RWPE2 (cell line): ENCODE data around the gene FOXR1.

Source experiments
- ATAC-seq: fragments of 200-7000 bp; cut with Tn5 transposase; 3 replicates; pipeline ENCODE4 v1.9.1; 2021; ENCODE audit warnings: low read depth
- DNase-seq: peaks from one replicate; pipeline ENCODE4 v3.0.0-alpha.2; 2020; ENCODE audit warnings: low spot score
- H3K27ac ChIP-seq: fragments of 450-650 bp; 2 replicates; pipeline ENCODE4 v1.5.1; 2017; ENCODE audit warnings: mild to moderate bottlenecking; ENCODE audit not compliant: poor library complexity, severe bottlenecking
- H3K27me3 ChIP-seq: fragments of 250-450 bp; sonication (Bioruptor Pico); 2 replicates; pipeline ENCODE4 v1.5.1; 2021; ENCODE audit warnings: mild to moderate bottlenecking, moderate library complexity; ENCODE audit not compliant: insufficient read depth, poor library complexity, severe bottlenecking
- H3K36me3 ChIP-seq: fragments of 250-450 bp; sonication (Bioruptor Pico); 2 replicates; pipeline ENCODE4 v1.5.1; 2020; ENCODE audit warnings: low read depth, mild to moderate bottlenecking, moderate library complexity
- H3K4me1 ChIP-seq: fragments of 250-450 bp; sonication (Bioruptor Pico); 2 replicates; pipeline ENCODE4 v1.5.1; 2021; ENCODE audit warnings: mild to moderate bottlenecking, moderate library complexity; ENCODE audit not compliant: insufficient read depth, poor library complexity, severe bottlenecking
- H3K4me3 ChIP-seq: fragments of 250-450 bp; sonication (Bioruptor Pico); 2 replicates; pipeline ENCODE4 v1.5.1; 2021; ENCODE audit warnings: mild to moderate bottlenecking, moderate library complexity; ENCODE audit not compliant: severe bottlenecking
- H3K9me3 ChIP-seq: fragments of 250-450 bp; sonication (Bioruptor Pico); 2 replicates; pipeline ENCODE4 v1.5.1; 2021; ENCODE audit warnings: mild to moderate bottlenecking, moderate library complexity; ENCODE audit not compliant: severe bottlenecking
- CTCF ChIP-seq: fragments of 450-650 bp; IDR thresholded peaks from one replicate; pipeline ENCODE4 v1.5.1; 2017; ENCODE audit warnings: mild to moderate bottlenecking, moderate library complexity; ENCODE audit not compliant: poor library complexity, severe bottlenecking

The FOXR1 gene

DNA sequence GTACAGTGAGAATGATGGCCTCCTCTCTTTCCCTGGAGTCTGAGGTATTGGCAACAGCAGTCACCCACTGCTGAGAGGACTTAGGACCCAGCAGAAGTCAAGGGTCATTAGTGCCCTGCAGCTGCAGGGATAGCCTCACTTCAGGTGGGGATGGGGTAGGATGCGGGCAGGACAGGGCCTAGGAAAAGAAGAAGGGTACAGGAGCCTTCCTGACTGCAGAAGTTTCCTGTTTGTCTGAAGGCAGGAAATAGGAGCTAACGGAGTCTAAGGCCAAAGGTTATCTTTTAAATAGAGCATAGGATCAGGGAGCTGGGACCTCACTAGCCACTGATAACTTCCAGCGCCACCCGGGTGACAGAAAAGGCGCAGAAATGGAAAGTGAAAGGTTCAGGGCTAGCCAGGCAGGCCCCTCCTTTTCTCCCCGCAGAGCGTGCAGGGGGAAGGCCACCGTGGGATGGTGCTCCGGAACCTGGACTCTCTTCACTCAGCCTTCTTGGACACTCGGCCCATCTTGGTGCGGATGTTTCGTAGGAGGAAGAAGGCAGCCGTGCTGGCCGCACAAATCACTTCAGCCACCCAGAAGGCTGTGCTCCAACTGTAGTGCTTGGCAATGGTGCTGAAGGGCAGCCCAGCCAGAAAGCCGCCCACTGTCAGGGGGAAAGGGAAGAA, 53.0 kb downstream of the FOXR1 start:
- Histone ChIP-seq H3K36me3 (peaks cover 68% of the 10 kb centered on the region), H3K27ac (peak overlapping the region; percentile 24), H3K9me3 (no peaks in the 10 kb centered on the region), H3K4me3 (no peak overlapping the region), H3K4me1 (peaks cover 11% of the 10 kb centered on the region), H3K27me3 (no peaks in the 10 kb centered on the region)
- no peak for TF ChIP-seq CTCF
- ATAC-seq, result no peak
- no peak for DNase-seq

- TF ChIP-seq CTCF, result no peak
- ATAC-seq, result no peak
- H3K4me1 ChIP-seq, result peaks cover 12% of the 10 kb centered on the region
These were observed 53.5 kb downstream of the FOXR1 start for GRCh38 chr11:119025099-119025473.

GRCh38 chr11:119025541-119025940, 54.0 kb downstream of the FOXR1 start:
- Histone ChIP-seq H3K27me3 (no peaks in the 10 kb centered on the region), H3K27ac (no peak overlapping the region), H3K36me3 (peaks cover 61% of the 10 kb centered on the region), H3K4me1 (peaks cover 12% of the 10 kb centered on the region), H3K9me3 (no peaks in the 10 kb centered on the region), H3K4me3 (no peak overlapping the region)
- ATAC-seq, result no peak
- DNase-seq, result no peak
- TF ChIP-seq CTCF, result no peak

More at GRCh38 chr11:119025099-119025473, 53.5 kb downstream of the FOXR1 start:
- H3K36me3 ChIP-seq, result peaks cover 64% of the 10 kb centered on the region
- no peaks in the 10 kb centered on the region for H3K9me3 ChIP-seq
- no peak overlapping the region for H3K27ac ChIP-seq
- no peak overlapping the region for H3K4me3 ChIP-seq
- no peaks in the 10 kb centered on the region for H3K27me3 ChIP-seq
- DNase-seq, result no peak

- Histone ChIP-seq H3K36me3 (peaks cover 57% of the 10 kb centered on the region), H3K4me1 (peaks cover 8% of the 10 kb centered on the region), H3K9me3 (no peaks in the 10 kb centered on the region), H3K27me3 (no peaks in the 10 kb centered on the region), H3K4me3 (no peak overlapping the region), H3K27ac (no peak overlapping the region)
- DNase-seq (no peak), ATAC-seq (no peak)
- TF ChIP-seq CTCF, result no peak
These were observed 54.6 kb downstream of the FOXR1 start for GRCh38 chr11:119025978-119026766.

DNA sequence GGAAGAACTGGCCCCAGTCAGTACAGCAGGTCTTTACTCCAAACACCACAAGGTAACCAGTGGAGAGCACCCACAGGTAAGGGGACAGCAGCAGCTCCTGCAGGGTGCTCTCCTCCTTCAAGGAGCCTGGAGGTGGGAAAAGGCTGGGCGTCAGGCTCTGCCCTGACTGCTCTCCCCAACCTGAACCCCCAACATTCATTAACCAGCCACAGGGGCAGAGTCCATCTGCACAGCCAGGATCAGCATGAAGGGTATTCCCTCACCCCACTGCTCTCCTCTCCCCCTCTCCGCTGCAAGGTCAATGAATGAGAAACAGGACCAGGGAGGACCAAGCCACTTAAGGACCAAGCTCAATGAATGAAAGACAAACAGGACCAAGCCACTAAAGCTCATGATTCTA, 55.4 kb downstream of the FOXR1 start:
- peaks cover 49% of the 10 kb centered on the region for H3K36me3 ChIP-seq
- no peak overlapping the region for H3K4me3 ChIP-seq
- ATAC-seq (no peak), DNase-seq (no peak)
- no peak for TF ChIP-seq CTCF
- H3K9me3 ChIP-seq, result no peaks in the 10 kb centered on the region
- no peaks in the 10 kb centered on the region for H3K27me3 ChIP-seq
- peaks cover 8% of the 10 kb centered on the region for H3K4me1 ChIP-seq
- no peak overlapping the region for H3K27ac ChIP-seq
